GM12864 (cell line): ENCODE results near the gene CRNKL1.

Source experiments
- DNase-seq: peaks from one replicate; pipeline ENCODE4 v3.0.0-alpha.2; 2011; ENCODE audit warnings: low read depth
- H3K4me3 ChIP-seq: 2 replicates; pipeline ENCODE4 v1.5.1; 2011; ENCODE audit warnings: mild to moderate bottlenecking, low read depth, low read length, control low read depth
- CTCF ChIP-seq: IDR thresholded peaks from 2 replicates; pipeline ENCODE4 v1.5.1; 2011; ENCODE audit warnings: low read depth, mild to moderate bottlenecking, moderate library complexity, low read length, control low read depth, inconsistent platforms; ENCODE audit errors: missing control alignments

CRNKL1 gene

GRCh38 chr20:19993958-19994669 is 58.2 kb downstream of the CRNKL1 start:
- H3K4me3 ChIP-seq, result no peak overlapping the region
- no peak for TF ChIP-seq CTCF
- DNase-seq, result no peak

GRCh38 chr20:19992996-19993908 is 59.0 kb downstream of the CRNKL1 start:
- TF ChIP-seq CTCF, result no peak
- no peak for DNase-seq
- no peak overlapping the region for H3K4me3 ChIP-seq

GRCh38 chr20:19991854-19992253 is 60.4 kb downstream of the CRNKL1 start:
- TF ChIP-seq CTCF, result no peak
- H3K4me3 ChIP-seq, result no peak overlapping the region
- DNase-seq, result no peak

- no peak overlapping the region for H3K4me3 ChIP-seq
- no peak for TF ChIP-seq CTCF
- no peak for DNase-seq
Measured at GRCh38 chr20:19991308-19991707, 61.0 kb downstream of the CRNKL1 start.

GRCh38 chr20:19990850-19991249 is 61.4 kb downstream of the CRNKL1 start:
- no peak overlapping the region for H3K4me3 ChIP-seq
- no peak for TF ChIP-seq CTCF
- DNase-seq, result no peak

GRCh38 chr20:19987046-19987445 is 65.2 kb downstream of the CRNKL1 start:
- no peak for DNase-seq
- TF ChIP-seq CTCF, result no peak
- H3K4me3 ChIP-seq, result no peak overlapping the region
